Endodermal cell (in vitro differentiated cells): ENCODE data around the gene BFSP2. TPM values are rescaled to one million over a fixed set of nuclear protein-coding genes. Genes with fewer than 3 reads are reported as not detected.

Experiments
- DNase-seq: peaks from one replicate; pipeline ENCODE4 v3.0.0-alpha.2; 2017
- H3K27ac ChIP-seq: 2 replicates; pipeline ENCODE4 v1.5.1; 2013; ENCODE audit warnings: mild to moderate bottlenecking, low read depth, low read length, moderate library complexity
- H3K27me3 ChIP-seq: 2 replicates; pipeline ENCODE4 v1.6.1; 2013; ENCODE audit warnings: mild to moderate bottlenecking, low read length, moderate library complexity; ENCODE audit not compliant: insufficient read depth, control insufficient read depth, poor library complexity, severe bottlenecking
- H3K36me3 ChIP-seq: 2 replicates; pipeline ENCODE4 v1.7.0; 2013; ENCODE audit warnings: mild to moderate bottlenecking, low read length, moderate library complexity; ENCODE audit not compliant: control insufficient read depth, insufficient read depth
- H3K4me1 ChIP-seq: one replicate; pipeline ENCODE4 v1.7.0; 2013; ENCODE audit warnings: low read length; ENCODE audit not compliant: control insufficient read depth, insufficient read depth
- H3K4me3 ChIP-seq: 2 replicates; pipeline ENCODE4 v1.5.1; 2013; ENCODE audit warnings: mild to moderate bottlenecking, low read length, moderate library complexity
- H3K9ac ChIP-seq: 2 replicates; pipeline ENCODE4 v1.6.1; 2013; ENCODE audit warnings: mild to moderate bottlenecking, low read length, moderate library complexity; ENCODE audit not compliant: poor library complexity, severe bottlenecking; ENCODE audit errors: extremely low read depth
- H3K9me3 ChIP-seq: 2 replicates; pipeline ENCODE4 v1.6.1; 2013; ENCODE audit warnings: mild to moderate bottlenecking, low read length, moderate library complexity; ENCODE audit not compliant: control insufficient read depth
- H3K27ac Mint-ChIP-seq: 2 replicates; pipeline ENCODE4 v1.8.0; 2020; ENCODE audit warnings: mixed read lengths
- H3K27me3 Mint-ChIP-seq: 2 replicates; pipeline ENCODE4 v1.8.0; 2021; ENCODE audit warnings: mild to moderate bottlenecking, mixed read lengths; ENCODE audit not compliant: insufficient read depth
- H3K36me3 Mint-ChIP-seq: 2 replicates; pipeline ENCODE4 v1.8.0; 2020; ENCODE audit warnings: low read depth, mixed read lengths
- H3K4me1 Mint-ChIP-seq: 2 replicates; pipeline ENCODE4 v1.8.0; 2020; ENCODE audit warnings: mixed read lengths
- H3K4me3 Mint-ChIP-seq: 2 replicates; pipeline ENCODE4 v1.8.0; 2020; ENCODE audit warnings: mild to moderate bottlenecking, moderate library complexity, mixed read lengths
- H3K9me3 Mint-ChIP-seq: 2 replicates; pipeline ENCODE4 v1.8.0; 2020; ENCODE audit warnings: mild to moderate bottlenecking, mixed read lengths
- CTCF ChIP-seq: fragments of 200-600 bp; sonication (generic); conservative IDR thresholded peaks from 2 replicates; pipeline ENCODE4 v1.5.0; 2021; ENCODE audit warnings: antibody characterized with exemption, mild to moderate bottlenecking
- WGBS, 2 experiments: methylation state at CpG; one replicate each; pipeline versions ENCODE4 v1.1.5 to v1.1.7; 2013; ENCODE audit warnings: missing lambda C conversion rate in 2 of 2, mixed read lengths in 1 of 2; ENCODE audit not compliant: insufficient coverage in 1 of 2, insufficient read length in 1 of 2; 5-methylcytosine and 5-hydroxymethylcytosine counted together
- total RNA-seq, 2 donors: library from RNA; stranded (reverse); fragmentation: NEBNext Ultra II Directional in 1 of 2; extraction: Animal tissue kit (Norgen Biotek cat#: 25700) in 1 of 2; gene quantifications; 2 replicates in 1 of 2; 3 replicates in 1 of 2; pipeline ENCODE4 v1.2.1, GENCODE V29; 2021

Gene BFSP2
- total RNA-seq, 2 donors from 2014 or later = not detected

GRCh38 chr3:133447750-133448477 is 48.1 kb downstream of the BFSP2 start:
- H3K27me3 ChIP-seq = no peaks in the 10 kb centered on the region
- no peak overlapping the region for H3K4me3 ChIP-seq
- peaks cover 9% of the 10 kb centered on the region for H3K4me1 Mint-ChIP-seq
- no peak overlapping the region for H3K9ac ChIP-seq
- H3K36me3 ChIP-seq = no peaks in the 10 kb centered on the region
- TF ChIP-seq CTCF = no peak
- 91 to 92% methylated on average over 4 of the region's 4 CpGs for WGBS, 2 experiments
- H3K27ac Mint-ChIP-seq = no peak overlapping the region
- H3K27ac ChIP-seq = no peak overlapping the region
- no peaks in the 10 kb centered on the region for H3K36me3 Mint-ChIP-seq
- no peaks in the 10 kb centered on the region for H3K9me3 Mint-ChIP-seq
- H3K27me3 Mint-ChIP-seq = no peaks in the 10 kb centered on the region
- no peak for DNase-seq
- H3K4me1 ChIP-seq = peaks cover under 1% of the 10 kb centered on the region
- no peak overlapping the region for H3K4me3 Mint-ChIP-seq
- H3K9me3 ChIP-seq = no peaks in the 10 kb centered on the region

- H3K9ac ChIP-seq = no peak overlapping the region
- Mint-ChIP-seq H3K27ac (no peak overlapping the region), H3K4me1 (peaks cover 13% of the 10 kb centered on the region), H3K27me3 (no peaks in the 10 kb centered on the region), H3K36me3 (no peaks in the 10 kb centered on the region), H3K9me3 (no peaks in the 10 kb centered on the region), H3K4me3 (no peak overlapping the region)
- H3K4me3 ChIP-seq = no peak overlapping the region
- DNase-seq = no peak
- H3K36me3 ChIP-seq = no peaks in the 10 kb centered on the region
- no peak overlapping the region for H3K27ac ChIP-seq
- H3K9me3 ChIP-seq = no peaks in the 10 kb centered on the region
- TF ChIP-seq CTCF = no peak
- H3K27me3 ChIP-seq = no peaks in the 10 kb centered on the region
- H3K4me1 ChIP-seq = peaks cover 7% of the 10 kb centered on the region
- WGBS, 2 experiments = 65% methylated on average over 4 of the region's 4 CpGs
These were observed 48.7 kb downstream of the BFSP2 start for GRCh38 chr3:133448478-133449122.

- Mint-ChIP-seq H3K4me3 (no peak overlapping the region), H3K9me3 (no peaks in the 10 kb centered on the region), H3K27ac (no peak overlapping the region), H3K36me3 (no peaks in the 10 kb centered on the region), H3K27me3 (no peaks in the 10 kb centered on the region), H3K4me1 (peaks cover 20% of the 10 kb centered on the region)
- Histone ChIP-seq H3K27me3 (no peaks in the 10 kb centered on the region), H3K9me3 (no peaks in the 10 kb centered on the region), H3K4me1 (peaks cover 7% of the 10 kb centered on the region), H3K4me3 (no peak overlapping the region), H3K36me3 (no peaks in the 10 kb centered on the region), H3K9ac (no peak overlapping the region), H3K27ac (no peak overlapping the region)
- DNase-seq = no peak
- WGBS, 2 experiments = 91 to 92% methylated on average over 2 to 3 of the region's 3 CpGs
- TF ChIP-seq CTCF = no peak
These were observed 51.5 kb downstream of the BFSP2 start for GRCh38 chr3:133451309-133451708.
